Activated naive CD8-positive, alpha-beta T cell treated with anti-CD3 and anti-CD28 coated beads, Interleukin-2, amount 10 ng/mL, durations not matched to agents 7 days and 5 days (primary cell): ENCODE measurements around the gene RAB11FIP4. TPM values are rescaled to one million over a fixed set of nuclear protein-coding genes. Genes with fewer than 3 reads are reported as not detected.
"Not testable (repeated sequence)": the region's sequence is repeated elsewhere in the genome, so short reads cannot be mapped to it uniquely, and the experiment has no call there.

Source experiments
- ATAC-seq: fragments of 150-1000 bp; cut with Tn5 transposase; one replicate; pipeline ENCODE4 v1.10.0; 2021; ENCODE audit warnings: low read depth, moderate library complexity
- POLR2A ChIA-PET: fragments of 350-600 bp; sonication (Branson Sonifier 250); formaldehyde crosslinking; loops from one replicate; lab custom pipeline; 2021; ENCODE audit warnings: antibody characterized with exemption; lab: Charles Lee
- DNase-seq: peaks from one replicate; pipeline ENCODE4 v3.0.0; 2021
- H3K27ac Mint-ChIP-seq: one replicate; pipeline ENCODE4 v1.8.0; 2022; ENCODE audit warnings: mild to moderate bottlenecking, mixed read lengths
- H3K27me3 Mint-ChIP-seq: one replicate; pipeline ENCODE4 v1.8.0; 2022; ENCODE audit warnings: mild to moderate bottlenecking, moderate library complexity, mixed read lengths
- H3K36me3 Mint-ChIP-seq: one replicate; pipeline ENCODE4 v1.8.0; 2021; ENCODE audit warnings: mild to moderate bottlenecking, mixed read lengths
- H3K4me1 Mint-ChIP-seq: one replicate; pipeline ENCODE4 v1.8.0; 2021; ENCODE audit warnings: mixed read lengths
- H3K4me3 Mint-ChIP-seq: one replicate; pipeline ENCODE4 v1.8.0; 2022; ENCODE audit warnings: mild to moderate bottlenecking, moderate library complexity, mixed read lengths
- H3K9me3 Mint-ChIP-seq: one replicate; pipeline ENCODE4 v1.8.0; 2021; ENCODE audit warnings: mixed read lengths
- total RNA-seq, 2 experiments: library from RNA; stranded (reverse); gene quantifications; one replicate each; pipeline ENCODE4 v1.2.3, GENCODE V29; 2021

The RAB11FIP4 gene
- 10 to 100 TPM; 38.5 to 42.0 TPM for total RNA-seq

DNA sequence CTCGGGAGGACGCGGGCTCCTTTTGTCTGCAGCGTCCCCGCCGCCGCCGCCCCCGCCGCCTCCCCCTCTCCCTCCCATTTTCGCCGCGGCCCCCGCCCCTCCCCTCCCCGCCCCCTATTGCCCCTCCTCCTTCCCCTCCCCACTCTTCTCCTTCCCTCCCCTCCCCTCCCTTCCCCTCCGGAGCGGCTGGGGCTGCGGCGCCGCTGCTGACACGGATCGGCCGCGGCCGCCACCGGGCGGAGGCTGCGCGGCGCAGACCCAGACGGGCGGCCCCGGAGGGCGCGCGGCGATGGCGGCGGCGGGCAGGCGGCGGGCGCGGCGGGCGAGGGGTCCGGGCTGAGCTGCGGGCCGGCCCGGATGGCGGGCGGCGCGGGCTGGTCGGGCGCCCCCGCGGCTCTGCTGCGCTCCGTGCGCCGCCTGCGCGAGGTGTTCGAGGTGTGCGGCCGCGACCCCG is at the start of gene RAB11FIP4:
Gene RAB11FIP4 (plus strand): TSS at position 180 of the 454 bp plus-strand sequence. CDS start 178 bp downstream, at position 358.
- POLR2A ChIA-PET: no interaction called here
- DNase-seq (no peak), ATAC-seq (peak; percentile 41)
- Mint-ChIP-seq H3K9me3 (no peaks in the 10 kb centered on the region), H3K27ac (no peak within 1 kb of the TSS), H3K4me3 (peak within 1 kb of the TSS; percentile 66), H3K27me3 (peaks cover 68% of the 10 kb centered on the region), H3K36me3 (no peaks in the 10 kb centered on the region), H3K4me1 (no peaks in the 10 kb centered on the region)

- ATAC-seq, DNase-seq, H3K27me3 Mint-ChIP-seq, H3K36me3 Mint-ChIP-seq, H3K4me3 Mint-ChIP-seq, POLR2A ChIA-PET, H3K27ac Mint-ChIP-seq, H3K4me1 Mint-ChIP-seq, H3K9me3 Mint-ChIP-seq: not testable (repeated sequence)
These were observed 46.2 kb upstream of the RAB11FIP4 start for GRCh38 chr17:31345191-31345747.

GRCh38 chr17:31349454-31349853 is 42.0 kb upstream of the RAB11FIP4 start:
- Mint-ChIP-seq H3K4me3 (no peak overlapping the region), H3K9me3 (no peaks in the 10 kb centered on the region), H3K4me1 (no peaks in the 10 kb centered on the region), H3K36me3 (peaks cover 13% of the 10 kb centered on the region), H3K27ac (no peak overlapping the region), H3K27me3 (no peaks in the 10 kb centered on the region)
- POLR2A ChIA-PET: no interaction called here
- DNase-seq (no peak), ATAC-seq (no peak)

- Mint-ChIP-seq H3K27me3 (no peaks in the 10 kb centered on the region), H3K27ac (no peak overlapping the region), H3K36me3 (peaks cover 15% of the 10 kb centered on the region), H3K9me3 (no peaks in the 10 kb centered on the region), H3K4me1 (no peaks in the 10 kb centered on the region), H3K4me3 (no peak overlapping the region)
- ATAC-seq (no peak), DNase-seq (no peak)
- POLR2A ChIA-PET: interaction anchor here (1.0 kb wide), 1 partner anchor 138 kb away, joined by 3 read pairs; no protein-coding TSS in a partner anchor
These were observed 35.5 kb upstream of the RAB11FIP4 start for GRCh38 chr17:31355935-31356334.

GRCh38 chr17:31357091-31357490 is 34.4 kb upstream of the RAB11FIP4 start:
- Mint-ChIP-seq H3K27me3 (no peaks in the 10 kb centered on the region), H3K4me1 (no peaks in the 10 kb centered on the region), H3K36me3 (peaks cover 21% of the 10 kb centered on the region), H3K9me3 (no peaks in the 10 kb centered on the region), H3K27ac (no peak overlapping the region), H3K4me3 (no peak overlapping the region)
- POLR2A ChIA-PET: no interaction called here
- DNase-seq (no peak), ATAC-seq (no peak)

DNA sequence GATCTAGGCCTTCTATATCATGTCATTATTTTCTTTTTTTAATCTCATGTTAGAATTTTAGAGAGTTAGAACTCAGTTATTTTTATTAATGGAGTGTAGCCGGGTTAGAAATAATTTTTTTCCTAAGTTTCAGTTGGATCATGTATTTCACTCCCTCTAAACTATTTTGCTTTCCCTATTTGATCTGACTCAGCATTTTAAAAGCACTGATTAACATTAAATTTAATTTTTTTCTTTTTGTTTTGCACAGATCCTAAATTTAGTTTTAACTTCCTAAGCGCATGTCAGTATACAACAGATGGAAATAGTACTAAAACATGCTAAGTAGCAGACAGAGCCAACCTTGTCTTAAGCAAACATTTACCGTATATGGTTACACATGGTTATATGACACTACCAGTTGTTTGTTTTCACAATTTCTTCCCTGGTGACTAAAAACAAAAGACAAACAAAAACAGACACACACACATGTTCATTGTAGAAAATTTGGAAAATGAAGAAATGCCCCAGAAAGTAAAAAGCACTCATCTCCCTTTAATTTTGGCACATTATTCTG is 33.6 kb upstream of the RAB11FIP4 start:
- H3K27ac Mint-ChIP-seq: no peak overlapping the region
- no peaks in the 10 kb centered on the region for H3K27me3 Mint-ChIP-seq

GRCh38 chr17:31364012-31364411 is 27.5 kb upstream of the RAB11FIP4 start:
- ATAC-seq: no peak
- POLR2A ChIA-PET: interaction anchor here (0.6 kb wide), 1 partner anchor 987 kb away, joined by 3 read pairs; no protein-coding TSS in a partner anchor
- Mint-ChIP-seq H3K27ac (no peak overlapping the region), H3K9me3 (no peaks in the 10 kb centered on the region), H3K4me1 (peaks cover 2% of the 10 kb centered on the region), H3K4me3 (no peak overlapping the region), H3K27me3 (no peaks in the 10 kb centered on the region), H3K36me3 (peaks cover 22% of the 10 kb centered on the region)
- no peak for DNase-seq

More for the DNA sequence above, 33.6 kb upstream of the RAB11FIP4 start:
- ATAC-seq (no peak), DNase-seq (no peak)
- Mint-ChIP-seq H3K9me3 (no peaks in the 10 kb centered on the region), H3K4me1 (no peaks in the 10 kb centered on the region), H3K4me3 (no peak overlapping the region), H3K36me3 (peaks cover 21% of the 10 kb centered on the region)
- POLR2A ChIA-PET: no interaction called here

- Mint-ChIP-seq H3K4me3 (no peak overlapping the region), H3K36me3 (peaks cover 16% of the 10 kb centered on the region), H3K27ac (no peak overlapping the region), H3K4me1 (peaks cover 4% of the 10 kb centered on the region), H3K27me3 (no peaks in the 10 kb centered on the region), H3K9me3 (no peaks in the 10 kb centered on the region)
- no peak for DNase-seq
- POLR2A ChIA-PET: no interaction called here
- no peak for ATAC-seq
These were observed 25.4 kb upstream of the RAB11FIP4 start for GRCh38 chr17:31366088-31366487.

- peaks cover 3% of the 10 kb centered on the region for H3K36me3 Mint-ChIP-seq
- peaks cover 7% of the 10 kb centered on the region for H3K4me1 Mint-ChIP-seq
- no peak overlapping the region for H3K4me3 Mint-ChIP-seq
- no peaks in the 10 kb centered on the region for H3K27me3 Mint-ChIP-seq
- DNase-seq: no peak
- no peak overlapping the region for H3K27ac Mint-ChIP-seq
- no peak for ATAC-seq
- POLR2A ChIA-PET: interaction anchor here (1.3 kb wide), 1 partner anchor 48 kb away, joined by 3 read pairs; the partner anchor contains the start of gene EVI2A
- H3K9me3 Mint-ChIP-seq: no peaks in the 10 kb centered on the region
These were observed 22.2 kb upstream of the RAB11FIP4 start for GRCh38 chr17:31369266-31369665.

GRCh38 chr17:31371511-31372097 is 19.9 kb upstream of the RAB11FIP4 start:
- Mint-ChIP-seq H3K27ac (no peak overlapping the region), H3K36me3 (peaks cover 2% of the 10 kb centered on the region), H3K9me3 (no peaks in the 10 kb centered on the region), H3K27me3 (no peaks in the 10 kb centered on the region), H3K4me1 (peaks cover 7% of the 10 kb centered on the region), H3K4me3 (no peak overlapping the region)
- ATAC-seq: no peak
- POLR2A ChIA-PET: interaction anchor here (1.7 kb wide), 1 partner anchor 9 kb away, joined by 4 read pairs; no protein-coding TSS in a partner anchor
- DNase-seq: no peak

DNA sequence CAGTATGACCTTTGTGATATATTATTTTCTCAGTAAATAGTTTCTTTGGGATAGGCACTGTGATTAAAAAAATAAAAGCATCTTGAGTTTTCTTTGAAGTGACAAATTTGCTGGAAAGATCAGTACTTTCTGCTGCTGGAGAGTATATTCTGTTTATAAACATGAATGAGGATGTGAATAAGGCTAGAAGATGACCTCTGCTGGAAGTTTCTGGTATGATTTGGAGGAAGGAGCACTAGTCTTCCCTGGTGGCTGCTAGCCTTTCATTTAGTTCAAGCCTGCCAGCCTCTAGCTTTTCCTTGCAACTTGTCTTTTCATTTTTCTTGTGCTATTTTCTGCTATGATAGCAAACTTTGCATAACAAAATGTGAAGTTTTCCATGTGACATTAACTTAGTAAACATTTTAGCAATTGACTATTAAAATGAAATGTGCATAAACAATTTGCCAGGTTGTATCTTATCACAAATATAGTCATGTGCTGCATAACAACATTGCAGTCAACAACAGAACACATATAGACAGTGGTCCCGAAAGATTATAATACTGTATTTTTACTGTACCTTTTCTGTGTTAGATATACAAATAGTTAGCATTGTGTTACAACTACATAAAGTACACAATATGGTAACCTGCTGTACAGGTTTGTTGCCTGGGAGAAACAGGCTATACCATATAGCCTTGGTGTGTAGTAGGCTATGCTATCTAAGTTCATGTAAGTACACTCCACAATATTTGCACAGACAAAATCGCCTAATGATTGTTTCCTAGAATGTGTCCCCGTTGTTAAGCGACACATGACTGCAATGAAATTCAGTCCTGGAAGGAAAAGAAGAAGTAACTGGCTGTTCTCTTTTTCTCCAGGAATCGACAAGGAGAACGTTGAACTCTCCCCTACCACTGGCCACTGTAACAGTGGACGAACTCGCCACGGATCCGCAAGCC is 18.1 kb upstream of the RAB11FIP4 start:
- POLR2A ChIA-PET: interaction anchor here (1.0 kb wide), 1 partner anchor 59 kb away, joined by 3 read pairs; the partner anchor contains the start of gene EVI2B
- Mint-ChIP-seq H3K4me3 (no peak overlapping the region), H3K27ac (no peak overlapping the region), H3K36me3 (no peaks in the 10 kb centered on the region), H3K9me3 (no peaks in the 10 kb centered on the region), H3K4me1 (peaks cover 7% of the 10 kb centered on the region), H3K27me3 (no peaks in the 10 kb centered on the region)
- DNase-seq: no peak
- peak; percentile 67 for ATAC-seq

GRCh38 chr17:31374094-31374447 is 17.4 kb upstream of the RAB11FIP4 start:
- no peaks in the 10 kb centered on the region for H3K36me3 Mint-ChIP-seq
- POLR2A ChIA-PET: no interaction called here
- H3K9me3 Mint-ChIP-seq: no peaks in the 10 kb centered on the region
- ATAC-seq (no peak), DNase-seq (no peak)
- no peaks in the 10 kb centered on the region for H3K27me3 Mint-ChIP-seq
- no peak overlapping the region for H3K4me3 Mint-ChIP-seq
- H3K4me1 Mint-ChIP-seq: peaks cover 7% of the 10 kb centered on the region
- no peak overlapping the region for H3K27ac Mint-ChIP-seq

DNA sequence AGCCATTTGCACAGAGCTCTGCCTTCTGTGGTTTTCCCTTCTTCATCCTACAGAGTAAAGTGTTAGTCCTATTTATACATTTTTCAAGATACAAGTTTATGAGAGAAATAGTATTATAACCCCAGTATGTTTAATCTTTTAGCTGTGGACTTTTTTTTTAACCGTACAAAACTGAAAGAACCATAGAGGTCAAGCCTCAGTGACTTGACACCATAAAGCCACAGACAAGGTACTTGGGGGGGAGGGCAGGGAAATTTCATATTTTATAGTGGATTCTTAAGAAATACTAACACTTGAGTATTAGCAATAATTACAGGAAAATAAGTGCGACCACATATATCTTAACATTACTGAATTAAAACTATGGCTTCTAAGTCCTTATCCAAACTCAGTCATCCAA is 17.0 kb upstream of the RAB11FIP4 start:
- no peaks in the 10 kb centered on the region for H3K36me3 Mint-ChIP-seq
- ATAC-seq: no peak
- POLR2A ChIA-PET: no interaction called here
- no peaks in the 10 kb centered on the region for H3K9me3 Mint-ChIP-seq
- no peak for DNase-seq
- H3K4me3 Mint-ChIP-seq: no peak overlapping the region
- H3K4me1 Mint-ChIP-seq: peaks cover 5% of the 10 kb centered on the region
- no peak overlapping the region for H3K27ac Mint-ChIP-seq
- H3K27me3 Mint-ChIP-seq: no peaks in the 10 kb centered on the region
